A673 (cell line): ENCODE measurements around the gene PPP6R2. TPM values are rescaled to one million over a fixed set of nuclear protein-coding genes. Genes with fewer than 3 reads are reported as not detected.

Source experiments
- BruUV-seq: library from RNA; stranded (reverse); fragments of 400-500 nt; replicated peaks from 2 replicates; lab custom pipeline; 2021; lab: Mats Ljungman, UMichigan
- CTCF ChIA-PET: fragments of 300-600 bp; sonication (Branson Sonifier 250); formaldehyde crosslinking; loops from one replicate; lab custom pipeline; 2022; ENCODE audit warnings: antibody characterized with exemption; lab: Charles Lee
- POLR2A ChIA-PET: fragments of 300-600 bp; sonication (Branson Sonifier 250); formaldehyde crosslinking; loops from one replicate; lab custom pipeline; 2022; ENCODE audit warnings: antibody characterized with exemption; ENCODE audit not compliant: low non-redundant PET; lab: Charles Lee
- DNase-seq: peaks from one replicate; pipeline ENCODE4 v3.0.0-alpha.2; 2015; ENCODE audit warnings: low spot score
- H3K27ac ChIP-seq: fragments of 200-600 bp; sonication (generic); 2 replicates; pipeline ENCODE4 v1.5.1; 2016; ENCODE audit warnings: mixed run types, low read depth, mild to moderate bottlenecking, mixed read lengths, antibody characterized with exemption, low read length; ENCODE audit not compliant: poor library complexity, severe bottlenecking
- H3K27me3 ChIP-seq: fragments of 200-600 bp; sonication (generic); replicated peaks from 2 replicates; pipeline ENCODE4 v1.6.1; 2017; ENCODE audit warnings: mixed run types, low read depth, mild to moderate bottlenecking, mixed read lengths, antibody characterized with exemption, low read length; ENCODE audit not compliant: insufficient read depth, poor library complexity
- H3K36me3 ChIP-seq: fragments of 200-600 bp; sonication (generic); 2 replicates; pipeline ENCODE4 v1.6.1; 2016; ENCODE audit warnings: mixed run types, mild to moderate bottlenecking, mixed read lengths, antibody characterized with exemption, low read length; ENCODE audit not compliant: insufficient read depth, poor library complexity, severe bottlenecking
- H3K4me1 ChIP-seq: fragments of 200-600 bp; sonication (generic); 2 replicates; pipeline ENCODE4 v1.6.1; 2017; ENCODE audit warnings: mixed run types, mild to moderate bottlenecking, mixed read lengths, antibody characterized with exemption, low read length; ENCODE audit not compliant: insufficient read depth, poor library complexity, severe bottlenecking
- H3K4me3 ChIP-seq: fragments of 200-600 bp; sonication (generic); 2 replicates; pipeline ENCODE4 v1.5.1; 2016; ENCODE audit warnings: low read depth, mixed run types, mild to moderate bottlenecking, mixed read lengths, low read length; ENCODE audit not compliant: poor library complexity, severe bottlenecking
- H3K9me3 ChIP-seq: fragments of 200-600 bp; sonication (generic); 2 replicates; pipeline ENCODE4 v1.6.1; 2016; ENCODE audit warnings: mixed run types, low read depth, mild to moderate bottlenecking, mixed read lengths, antibody characterized with exemption, low read length; ENCODE audit not compliant: poor library complexity, severe bottlenecking
- CTCF ChIP-seq: fragments of 300-800, 200-600 bp; sonication (generic); conservative IDR thresholded peaks from 2 replicates; pipeline ENCODE4 v1.5.1; 2017; ENCODE audit warnings: low read depth, mild to moderate bottlenecking, antibody characterized with exemption, low read length, moderate library complexity, mixed read lengths
- EZH2 ChIP-seq: fragments of 200-600 bp; sonication (generic); IDR thresholded peaks from 2 replicates; pipeline ENCODE4 v1.6.1; 2017; ENCODE audit warnings: borderline replicate concordance, low read depth, mild to moderate bottlenecking, mixed read lengths, antibody characterized with exemption, low read length; ENCODE audit not compliant: poor library complexity, severe bottlenecking
- intact Hi-C: fragments of 100-400 bp; cut with micrococcal nuclease; formaldehyde crosslinking; loops from one replicate; pipeline ENCODE4 v1.10.0; 2022; ENCODE audit not compliant: unreplicated experiment
- total RNA-seq: library from RNA; stranded (reverse); gene quantifications from 2 replicates; pipeline ENCODE4 v1.2.3, GENCODE V29; 2021

PPP6R2 gene
- total RNA-seq, 1 experiment from 2014 or later: 64.6 TPM

DNA sequence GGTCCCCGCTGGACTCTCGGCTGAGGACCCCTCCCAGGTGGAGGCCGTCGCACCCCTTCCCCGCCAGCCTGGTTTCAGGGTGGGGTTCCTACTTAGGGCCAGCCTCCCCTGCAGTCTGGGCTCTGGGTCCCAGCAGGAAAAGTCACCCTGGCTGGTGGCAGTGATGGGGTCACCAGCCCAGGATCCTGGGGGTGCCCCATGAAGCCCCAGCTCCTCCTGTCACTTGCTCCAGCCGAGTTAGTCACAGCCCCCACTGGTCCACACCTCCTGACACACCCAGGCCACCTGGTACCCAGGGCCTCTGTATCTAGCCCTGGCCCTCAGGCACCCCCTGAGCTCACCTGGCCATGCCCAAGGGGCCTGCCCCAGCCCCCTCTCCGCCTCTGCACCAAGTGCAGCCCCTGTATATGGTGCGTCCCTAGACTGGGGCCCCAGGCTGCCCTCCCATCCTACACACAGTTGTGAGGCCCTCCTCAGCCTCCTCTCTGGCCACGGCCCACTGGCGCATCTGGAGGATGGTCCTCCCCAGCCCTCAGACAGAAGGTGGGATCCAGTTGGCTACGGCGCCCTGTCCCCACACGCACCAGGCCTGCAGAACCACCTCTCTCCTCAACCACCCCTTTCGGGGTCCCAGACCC, 42.4 kb upstream of the PPP6R2 start:
- ChIA-PET CTCF (no interaction called here), POLR2A (interaction anchor here (0.5 kb wide), 1 partner anchor 74 kb away, joined by 8 read pairs; no protein-coding TSS in a partner anchor)
- peaks cover 74% of the 10 kb centered on the region for H3K4me1 ChIP-seq
- no peak for TF ChIP-seq CTCF
- TF ChIP-seq EZH2: no peak
- no TSS peak for BruUV-seq
- intact Hi-C loops: no loop called here
- no peak overlapping the region for H3K27ac ChIP-seq
- H3K36me3 ChIP-seq: peaks cover 7% of the 10 kb centered on the region
- H3K9me3 ChIP-seq: no peaks in the 10 kb centered on the region
- peak overlapping the region; percentile 41 for H3K4me3 ChIP-seq
- no peak for DNase-seq
- H3K27me3 ChIP-seq: no peaks in the 10 kb centered on the region

GRCh38 chr22:50301581-50301991, 41.5 kb upstream of the PPP6R2 start:
- CTCF ChIA-PET: no interaction called here

GRCh38 chr22:50302041-50302541, 41.0 kb upstream of the PPP6R2 start:
- H3K27ac ChIP-seq: peak overlapping the region; percentile 95
- POLR2A ChIA-PET: no interaction called here
- H3K9me3 ChIP-seq: no peaks in the 10 kb centered on the region
- CTCF ChIA-PET: no interaction called here
- no peak for DNase-seq
- no peak overlapping the region for H3K4me3 ChIP-seq
- no peak for TF ChIP-seq EZH2
- TF ChIP-seq CTCF: no peak
- intact Hi-C loops: no loop called here
- H3K27me3 ChIP-seq: no peaks in the 10 kb centered on the region
- H3K36me3 ChIP-seq: peaks cover 7% of the 10 kb centered on the region
- peaks cover 76% of the 10 kb centered on the region for H3K4me1 ChIP-seq
- no TSS peak for BruUV-seq

More at GRCh38 chr22:50301581-50301991, 41.5 kb upstream of the PPP6R2 start:
- DNase-seq: no peak
- POLR2A ChIA-PET: no interaction called here
- Histone ChIP-seq H3K4me1 (peaks cover 76% of the 10 kb centered on the region), H3K27me3 (no peaks in the 10 kb centered on the region), H3K9me3 (no peaks in the 10 kb centered on the region), H3K27ac (peak overlapping the region; percentile 50), H3K4me3 (no peak overlapping the region), H3K36me3 (peaks cover 7% of the 10 kb centered on the region)
- BruUV-seq: no TSS peak
- no peak for TF ChIP-seq EZH2
- no peak for TF ChIP-seq CTCF
- intact Hi-C loops: no loop called here
